Measurements from ENCODE around the gene GNG13. TPM values are rescaled to one million over a fixed set of nuclear protein-coding genes. Genes with fewer than 3 reads are reported as not detected.

Gene GNG13
- total RNA-seq, 1 experiment from 2014 or later: not detected

DNA sequence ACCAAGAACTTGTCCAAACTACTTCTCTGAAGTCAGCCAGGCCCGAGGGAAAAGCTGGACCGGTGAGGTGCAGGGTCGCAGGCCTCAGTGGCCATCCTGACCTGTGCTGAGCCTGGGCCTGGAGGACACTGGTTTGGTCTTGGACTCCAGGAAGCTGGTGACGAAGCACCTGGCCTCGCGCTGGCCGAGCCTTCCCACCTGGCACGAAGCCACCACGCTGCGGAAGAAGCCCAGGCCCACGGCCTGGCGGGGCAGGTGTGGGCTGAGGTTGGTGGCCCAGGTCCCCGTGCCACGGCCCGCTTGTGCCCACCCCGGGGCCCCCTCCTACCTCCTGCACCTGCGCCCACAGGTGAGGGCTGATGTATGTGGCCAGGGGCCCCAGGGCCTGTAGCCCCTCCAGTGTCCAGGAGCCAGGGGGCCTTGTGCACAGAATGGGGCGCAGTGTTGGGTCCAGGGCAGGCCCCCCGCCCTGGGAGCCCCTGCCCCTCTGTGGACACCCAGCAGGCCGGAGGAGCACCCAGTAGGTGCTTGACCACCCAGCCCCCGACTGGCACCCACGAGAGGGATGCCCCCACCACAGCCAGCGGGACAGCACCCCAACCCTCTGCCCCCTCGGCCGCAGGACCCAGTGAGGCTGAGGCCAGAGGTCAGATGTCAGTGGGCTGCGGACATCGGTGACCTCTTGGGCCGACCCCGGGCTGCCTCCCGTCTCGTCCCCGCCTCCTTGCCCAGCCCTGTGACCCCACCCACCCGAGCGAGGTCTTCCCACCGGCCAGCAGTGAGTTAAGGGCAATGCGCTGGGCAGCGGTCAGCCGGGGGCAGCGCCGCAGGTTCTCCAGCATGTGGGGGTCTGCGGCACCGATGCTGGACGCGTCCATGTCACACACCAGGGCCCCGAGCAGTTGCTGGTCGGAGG, 26.2 kb downstream of the GNG13 start:
- Mint-ChIP-seq H3K4me3 (no peak overlapping the region), H3K27ac (no peak overlapping the region), H3K9me3 (no peaks in the 10 kb centered on the region; a peak in 1 of 5 replicates), H3K4me1 (no peaks in the 10 kb centered on the region), H3K27me3 (ENCODE audit: low read depth) (peaks cover 22% of the 10 kb centered on the region), H3K36me3 (ENCODE audit: insufficient read depth in 1 of 3, low read depth in 3 of 3) (no peaks in the 10 kb centered on the region)
- H2BK5ac ChIP-seq (ENCODE audit: insufficient read length, low read length): no peak overlapping the region
- no peak overlapping the region for H4K8ac ChIP-seq (replicated peaks; ENCODE audit: insufficient read length, low read depth, low read length)
- no peaks in the 10 kb centered on the region for H3K4me1 ChIP-seq (ENCODE audit: insufficient read depth, low read length)
- no peaks in the 10 kb centered on the region for H3K23me2 ChIP-seq (ENCODE audit: insufficient read length, low read depth, low read length, poor library complexity, severe bottlenecking)
- H3K79me1 ChIP-seq (ENCODE audit: insufficient read depth, low read depth, low read length, poor library complexity, severe bottlenecking): no peaks in the 10 kb centered on the region
- H2BK20ac ChIP-seq (ENCODE audit: low read depth, low read length, poor library complexity, severe bottlenecking): no peak overlapping the region
- no peak overlapping the region for H3K4ac ChIP-seq (ENCODE audit: low read depth, low read length)
- no peak for DNase-seq
- no peaks in the 10 kb centered on the region for H4K20me1 ChIP-seq (ENCODE audit: control insufficient read depth, insufficient read depth, insufficient read length)
- no peak overlapping the region for H3K9ac ChIP-seq (ENCODE audit: extremely low read depth, insufficient read length, low read length)
- H3K56ac ChIP-seq (ENCODE audit: insufficient read length, low read depth, low read length): no peak overlapping the region
- H2BK12ac ChIP-seq (ENCODE audit: insufficient read length, low read depth, low read length): no peak overlapping the region
- no peak overlapping the region for H3K14ac ChIP-seq (ENCODE audit: insufficient read depth, low read length)
- no peak overlapping the region for H2BK120ac ChIP-seq (ENCODE audit: low read depth, low read length, poor library complexity, severe bottlenecking)
- H3K27me3 ChIP-seq (ENCODE audit: insufficient read depth, low read length): no peaks in the 10 kb centered on the region
- H2BK15ac ChIP-seq (ENCODE audit: low read depth, low read length): no peak overlapping the region
- H2AK5ac ChIP-seq (ENCODE audit: insufficient read length, low read length): no peak overlapping the region
- no peak overlapping the region for H3K27ac ChIP-seq (ENCODE audit: insufficient read length, low read depth, low read length)
- TF ChIP-seq, protein P1, sequence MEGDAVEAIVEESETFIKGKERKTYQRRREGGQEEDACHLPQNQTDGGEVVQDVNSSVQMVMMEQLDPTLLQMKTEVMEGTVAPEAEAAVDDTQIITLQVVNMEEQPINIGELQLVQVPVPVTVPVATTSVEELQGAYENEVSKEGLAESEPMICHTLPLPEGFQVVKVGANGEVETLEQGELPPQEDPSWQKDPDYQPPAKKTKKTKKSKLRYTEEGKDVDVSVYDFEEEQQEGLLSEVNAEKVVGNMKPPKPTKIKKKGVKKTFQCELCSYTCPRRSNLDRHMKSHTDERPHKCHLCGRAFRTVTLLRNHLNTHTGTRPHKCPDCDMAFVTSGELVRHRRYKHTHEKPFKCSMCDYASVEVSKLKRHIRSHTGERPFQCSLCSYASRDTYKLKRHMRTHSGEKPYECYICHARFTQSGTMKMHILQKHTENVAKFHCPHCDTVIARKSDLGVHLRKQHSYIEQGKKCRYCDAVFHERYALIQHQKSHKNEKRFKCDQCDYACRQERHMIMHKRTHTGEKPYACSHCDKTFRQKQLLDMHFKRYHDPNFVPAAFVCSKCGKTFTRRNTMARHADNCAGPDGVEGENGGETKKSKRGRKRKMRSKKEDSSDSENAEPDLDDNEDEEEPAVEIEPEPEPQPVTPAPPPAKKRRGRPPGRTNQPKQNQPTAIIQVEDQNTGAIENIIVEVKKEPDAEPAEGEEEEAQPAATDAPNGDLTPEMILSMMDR (conservative IDR thresholded peaks at IDR 0.05): no peak
- H3T11ph ChIP-seq (ENCODE audit: low read length): no peak overlapping the region
- no peak overlapping the region for H3K18ac ChIP-seq (ENCODE audit: insufficient read length, low read depth, low read length)
- no peak overlapping the region for H4K5ac ChIP-seq (ENCODE audit: insufficient read length, low read depth, low read length)
- H3K4me2 ChIP-seq (ENCODE audit: insufficient read depth, insufficient read length, low read length): no peak overlapping the region
- no peak overlapping the region for H2AFZ ChIP-seq (ENCODE audit: low read length)
- WGBS (ENCODE audit: extremely low coverage, insufficient read length, low lambda C conversion rate): no CpG with 5 or more reads among the region's 46 CpGs
- no peak overlapping the region for H3K23ac ChIP-seq (ENCODE audit: insufficient read length, low read depth, low read length)
- H3K79me2 ChIP-seq (ENCODE audit: insufficient read depth, low read length): no peaks in the 10 kb centered on the region
- H3K9me3 ChIP-seq (ENCODE audit: control insufficient read depth, low read depth, low read length): no peaks in the 10 kb centered on the region
- H4K91ac ChIP-seq (ENCODE audit: insufficient read length, low read depth, low read length): no peak overlapping the region
